GM23338 (cell line): ENCODE results near the gene SAA1. TPM values are rescaled to one million over a fixed set of nuclear protein-coding genes. Genes with fewer than 3 reads are reported as not detected.

Experiments
- ATAC-seq: fragments of 200-7000 bp; cut with Tn5 transposase; 3 replicates; pipeline ENCODE4 v1.9.1; 2020
- DNase-seq: peaks from one replicate; pipeline ENCODE4 v3.0.0-alpha.2; 2015; ENCODE audit warnings: low spot score
- H2AFZ ChIP-seq: fragments of 200-600 bp; sonication (generic); 2 replicates; pipeline ENCODE4 v1.8.0; 2016; ENCODE audit warnings: antibody characterized with exemption, mild to moderate bottlenecking, moderate library complexity
- H3F3A ChIP-seq: fragments of 200-600 bp; sonication (generic); replicated peaks from 2 replicates; pipeline ENCODE4 v1.8.0; 2017; ENCODE audit warnings: antibody characterized with exemption, mixed run types, low read depth
- H3K27ac ChIP-seq: fragments of 200-600 bp; sonication (generic); 2 replicates; pipeline ENCODE4 v1.6.1; 2016; ENCODE audit warnings: low read depth
- H3K27me3 ChIP-seq: fragments of 200-600 bp; sonication (generic); 2 replicates; pipeline ENCODE4 v1.8.0; 2016; ENCODE audit warnings: mild to moderate bottlenecking, mixed run types, moderate library complexity; ENCODE audit not compliant: insufficient read depth
- H3K36me3 ChIP-seq: fragments of 200-600 bp; sonication (generic); 2 replicates; pipeline ENCODE4 v1.8.0; 2016; ENCODE audit warnings: mild to moderate bottlenecking; ENCODE audit not compliant: insufficient read depth
- H3K4me1 ChIP-seq: fragments of 200-600 bp; sonication (generic); 2 replicates; pipeline ENCODE4 v1.8.0; 2016; ENCODE audit warnings: mild to moderate bottlenecking, moderate library complexity; ENCODE audit not compliant: insufficient read depth
- H3K4me2 ChIP-seq: fragments of 200-600 bp; sonication (generic); 2 replicates; pipeline ENCODE4 v1.7.1; 2017; ENCODE audit warnings: mixed run types
- H3K4me3 ChIP-seq: fragments of 200-600 bp; sonication (generic); 2 replicates; pipeline ENCODE4 v1.6.1; 2016; ENCODE audit warnings: mixed run types
- H3K79me2 ChIP-seq: fragments of 200-600 bp; sonication (generic); replicated peaks from 2 replicates; pipeline ENCODE4 v1.8.0; 2017; ENCODE audit warnings: mild to moderate bottlenecking; ENCODE audit not compliant: insufficient read depth
- H3K9me2 ChIP-seq: fragments of 200-600 bp; sonication (generic); 2 replicates; pipeline ENCODE4 v1.8.0; 2017; ENCODE audit not compliant: insufficient read depth
- H4K20me1 ChIP-seq: fragments of 200-600 bp; sonication (generic); replicated peaks from 2 replicates; pipeline ENCODE4 v1.8.0; 2017; ENCODE audit warnings: mild to moderate bottlenecking; ENCODE audit not compliant: insufficient read depth
- H3K27ac Mint-ChIP-seq: 2 replicates; pipeline ENCODE4 v1.8.0; 2020; ENCODE audit warnings: inconsistent platforms, mild to moderate bottlenecking, moderate library complexity, mixed read lengths
- H3K27me3 Mint-ChIP-seq: 3 replicates; pipeline ENCODE4 v1.8.0; 2022; ENCODE audit warnings: low read depth, mild to moderate bottlenecking, moderate library complexity, mixed read lengths, inconsistent platforms; ENCODE audit not compliant: insufficient read depth, poor library complexity
- H3K36me3 Mint-ChIP-seq: 3 replicates; pipeline ENCODE4 v1.8.0; 2021; ENCODE audit warnings: low read depth, mild to moderate bottlenecking, inconsistent platforms, moderate library complexity, mixed read lengths
- H3K4me1 Mint-ChIP-seq: 3 replicates; pipeline ENCODE4 v1.8.0; 2020; ENCODE audit warnings: mild to moderate bottlenecking, inconsistent platforms, mixed read lengths
- H3K4me3 Mint-ChIP-seq: 3 replicates; pipeline ENCODE4 v1.8.0; 2021; ENCODE audit warnings: moderate library complexity, mild to moderate bottlenecking, inconsistent platforms, mixed read lengths
- H3K9me3 Mint-ChIP-seq: 3 replicates; pipeline ENCODE4 v1.8.0; 2020; ENCODE audit warnings: moderate library complexity, mild to moderate bottlenecking, inconsistent platforms, mixed read lengths
- CREB1 ChIP-seq: fragments of 250-450 bp; sonication (Bioruptor Pico); IDR thresholded peaks from 2 replicates; pipeline ENCODE4 v1.5.0; 2020; ENCODE audit warnings: low read depth, mild to moderate bottlenecking, moderate library complexity
- JUNB ChIP-seq: IDR thresholded peaks from one replicate; pipeline ENCODE4 v1.6.1; 2016; ENCODE audit warnings: antibody characterized with exemption; ENCODE audit not compliant: unreplicated experiment
- POLR2AphosphoS5 ChIP-seq: IDR thresholded peaks from 2 replicates; pipeline ENCODE4 v1.6.1; 2016; ENCODE audit warnings: antibody characterized with exemption, low read depth
- STAT1 ChIP-seq: IDR thresholded peaks from one replicate; pipeline ENCODE4 v1.6.1; 2016; ENCODE audit warnings: antibody characterized with exemption; ENCODE audit not compliant: unreplicated experiment
- ZNF114 ChIP-seq: fragments of 250-450 bp; sonication (Bioruptor Pico); IDR thresholded peaks from 2 replicates; pipeline ENCODE4 v1.5.0; 2020; ENCODE audit warnings: mild to moderate bottlenecking, moderate library complexity
- ZNF331 ChIP-seq: fragments of 250-450 bp; sonication (Bioruptor Pico); IDR thresholded peaks from 2 replicates; pipeline ENCODE4 v1.5.0; 2020; ENCODE audit warnings: low read depth, mild to moderate bottlenecking, moderate library complexity
- ZNF462 ChIP-seq: fragments of 250-450 bp; sonication (Bioruptor Pico); IDR thresholded peaks from 2 replicates; pipeline ENCODE4 v1.5.0; 2020; ENCODE audit warnings: mild to moderate bottlenecking, moderate library complexity
- polyA plus RNA-seq: library from polyadenylated mRNA; unstranded; fragments of >200 nt; fragmentation: Nextera tagmentation; extraction: Ambion mirVana; gene quantifications from 2 replicates; pipeline ENCODE4 v1.2.1, GENCODE V29; 2016
- total RNA-seq: library from RNA; depleted of rRNA; stranded (reverse); fragments of >200 nt; shearing (Covaris generic); gene quantifications from 2 replicates; pipeline ENCODE4 v1.2.3, GENCODE V29; 2014

Gene SAA1
- total and polyA plus RNA-seq, 2 experiments from 2014 or later, result not detected

- TF ChIP-seq ZNF462 (no peak), JUNB (no peak), ZNF114 (CRISPR knock-in tag) (no peak), STAT1 (no peak), POLR2AphosphoS5 (no peak), CREB1 (CRISPR knock-in tag) (no peak), ZNF331 (CRISPR knock-in tag) (no peak)
Observed at GRCh38 chr11:18259259-18259658, 6.8 kb upstream of the SAA1 start (continued).

- Histone ChIP-seq H3K79me2 (no peaks in the 10 kb centered on the region), H3K4me3 (no peak overlapping the region), H3F3A (no peaks in the 10 kb centered on the region), H3K4me2 (no peak overlapping the region), H3K36me3 (no peaks in the 10 kb centered on the region), H4K20me1 (no peaks in the 10 kb centered on the region), H3K4me1 (no peaks in the 10 kb centered on the region; the same call in 1 of the 2 replicates), H2AFZ (no peak overlapping the region), H3K9me2 (peaks cover 12% of the 10 kb centered on the region; the same call in 1 of the 2 replicates), H3K27me3 (no peaks in the 10 kb centered on the region), H3K27ac (no peak overlapping the region)
- Mint-ChIP-seq H3K36me3 (no peaks in the 10 kb centered on the region), H3K4me1 (no peaks in the 10 kb centered on the region), H3K27ac (no peak overlapping the region), H3K4me3 (no peak overlapping the region), H3K9me3 (no peaks in the 10 kb centered on the region), H3K27me3 (peaks cover 2% of the 10 kb centered on the region)
- ATAC-seq (no peak), DNase-seq (no peak)
- no peak for TF ChIP-seq POLR2AphosphoS5
Observed at GRCh38 chr11:18261721-18262120, 4.3 kb upstream of the SAA1 start.
